LNCAP (cell line): ENCODE measurements around the gene PRRC1.
A peak's percentile ranks its signal among the peaks of the same experiment; 100 is the strongest.

Experiments
- CTCF ChIP-seq: fragments of 450-650 bp; IDR thresholded peaks from 2 replicates; pipeline ENCODE4 v1.5.1; 2017; ENCODE audit warnings: mild to moderate bottlenecking

PRRC1 gene

DNA sequence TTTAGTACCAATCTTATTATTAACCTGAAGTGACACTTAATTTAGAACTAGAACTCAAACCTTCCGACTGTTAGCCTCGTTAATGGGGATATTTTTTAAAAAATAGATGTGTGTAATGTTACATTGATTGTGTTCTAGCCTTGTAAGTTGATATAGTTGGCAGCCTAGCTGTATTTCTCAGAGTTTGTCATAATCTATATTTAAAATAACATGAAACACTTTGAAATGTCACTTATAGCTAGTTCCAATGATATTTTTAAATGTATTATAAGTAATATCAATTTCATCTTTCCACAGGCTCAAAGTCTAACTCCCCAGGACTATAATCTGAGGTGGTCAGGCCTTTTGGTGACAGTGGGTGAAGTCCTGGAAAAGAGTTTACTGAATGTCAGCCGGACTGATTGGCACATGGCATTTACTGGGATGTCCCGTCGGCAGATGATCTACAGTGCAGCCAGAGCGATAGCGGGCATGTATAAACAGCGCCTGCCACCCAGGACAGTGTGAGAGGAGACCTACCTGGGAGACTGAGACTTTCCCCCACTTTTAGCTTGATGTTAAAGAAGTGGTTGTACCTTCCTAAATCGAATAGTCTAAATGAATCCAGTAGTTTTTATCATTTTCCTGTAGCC, 34.1 kb downstream of the PRRC1 start:
- TF ChIP-seq CTCF = no peak

GRCh38 chr5:127555826-127556225, 38.4 kb downstream of the PRRC1 start:
- TF ChIP-seq CTCF = no peak

DNA sequence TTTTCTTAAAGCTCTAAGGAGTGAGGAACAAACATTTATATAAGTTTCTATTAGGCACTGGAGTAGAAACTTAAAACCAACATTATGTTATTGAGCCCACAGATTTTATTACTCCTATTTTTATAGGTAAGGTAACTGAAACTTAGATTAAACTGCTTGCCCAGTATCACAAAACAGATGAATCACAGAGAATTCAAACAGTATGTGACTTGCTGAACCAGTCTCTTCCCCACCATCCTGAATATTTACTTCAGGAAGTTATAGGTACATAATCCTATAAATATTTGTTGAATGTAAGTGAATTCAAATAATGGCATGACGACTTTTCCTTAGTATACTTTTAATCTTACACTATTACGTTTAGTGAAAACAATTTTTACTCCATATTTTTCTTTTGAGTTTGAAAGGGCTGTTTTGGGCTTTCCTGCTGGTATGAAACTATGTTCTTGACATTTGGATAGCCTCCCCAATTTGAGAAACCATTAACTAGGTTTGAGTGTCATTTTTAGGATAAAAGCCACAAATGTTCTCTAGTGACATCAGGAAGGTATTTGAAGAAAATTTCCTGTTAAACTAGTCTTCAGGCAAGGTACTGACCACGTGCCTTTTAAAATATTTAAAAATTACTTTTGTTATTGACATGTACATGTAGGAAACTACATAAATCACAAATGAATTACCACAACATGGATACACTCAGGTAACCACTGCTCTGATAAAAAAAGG, 39.3 kb downstream of the PRRC1 start:
- no peak for TF ChIP-seq CTCF

- TF ChIP-seq CTCF = no peak
Observed at GRCh38 chr5:127558273-127558672, 40.8 kb downstream of the PRRC1 start.

DNA sequence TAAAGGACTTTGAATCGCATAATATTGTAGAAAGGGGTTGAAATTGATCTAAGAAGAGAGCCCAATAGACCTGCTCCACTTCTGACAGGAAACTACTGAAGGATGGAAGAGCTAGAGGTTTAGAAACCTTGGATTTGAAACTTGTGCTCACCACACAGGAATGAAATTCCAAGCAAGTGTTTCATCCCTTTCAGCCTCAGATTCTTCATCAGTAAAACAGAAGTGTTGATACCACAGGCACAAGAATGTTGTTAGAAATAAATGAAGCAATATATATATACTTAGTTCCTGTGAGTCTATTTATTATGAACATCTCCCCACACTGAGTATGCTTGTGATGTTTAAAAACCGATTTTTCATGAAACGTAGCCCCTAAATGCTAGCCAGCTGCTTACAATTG, 43.8 kb downstream of the PRRC1 start:
- no peak for TF ChIP-seq CTCF

- peak; percentile 49 for TF ChIP-seq CTCF
Observed at GRCh38 chr5:127562252-127562651, 44.8 kb downstream of the PRRC1 start.

DNA sequence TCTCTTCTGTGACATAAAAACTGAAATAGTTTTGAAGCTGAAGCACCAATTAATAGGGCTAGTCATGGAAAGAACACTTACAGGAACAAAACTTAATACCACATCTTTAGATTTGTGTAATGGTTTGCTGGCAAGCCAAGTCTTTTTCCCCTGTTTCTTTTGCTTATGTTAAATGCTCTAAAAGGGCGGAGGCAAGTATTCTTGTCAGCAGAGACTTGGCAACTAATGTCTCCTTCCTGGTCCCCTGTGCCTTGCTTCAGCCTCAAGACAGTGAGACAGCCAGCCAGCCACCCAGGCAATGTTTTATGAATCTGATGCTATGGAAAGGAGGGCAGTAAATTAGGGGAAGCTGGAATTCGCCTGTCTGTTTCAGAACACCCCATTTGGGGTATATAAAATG, 45.7 kb downstream of the PRRC1 start:
- no peak for TF ChIP-seq CTCF
